Sigmoid colon (tissue), 4 donors: ENCODE results near the gene NEAT1.

Source experiments
- CTCF ChIP-seq, 4 experiments: fragments of 450-650 bp in 3 of 4; fragments of 200-600 bp in 1 of 4; IDR thresholded peaks; one replicate each; pipeline ENCODE4 v1.5.1; 2016 to 2019; ENCODE audit warnings: antibody characterized with exemption in 4 of 4, mild to moderate bottlenecking in 3 of 4, moderate library complexity in 2 of 4
- EP300 ChIP-seq, 4 donors: sonication (generic); formaldehyde crosslinking; IDR thresholded peaks; one replicate each; pipeline ENCODE4 v1.6.1; 2017; ENCODE audit warnings: antibody characterized with exemption in 4 of 4
- POLR2A ChIP-seq, 2 donors: fragments of 450-650 bp; IDR thresholded peaks; one replicate each; pipeline ENCODE4 v1.6.1; 2016; ENCODE audit warnings: antibody characterized with exemption in 2 of 2, mild to moderate bottlenecking in 2 of 2, moderate library complexity in 2 of 2
- POLR2AphosphoS5 ChIP-seq, 4 donors: sonication (generic); formaldehyde crosslinking; IDR thresholded peaks; one replicate each; pipeline ENCODE4 v1.6.1; 2017; ENCODE audit warnings: antibody characterized with exemption in 4 of 4

GRCh38 chr11:65424205-65425104 is 1.9 kb downstream of the NEAT1 start:
- TF ChIP-seq POLR2A (IDR thresholded peaks at IDR 0.05), result no peak
- no peak for TF ChIP-seq CTCF (IDR thresholded peaks at IDR 0.05)
- TF ChIP-seq POLR2AphosphoS5 (IDR thresholded peaks at IDR 0.05), result peak; percentile 14 to 87 (median 74)
- TF ChIP-seq EP300 (IDR thresholded peaks at IDR 0.05), result no peak
